CD4-positive, alpha-beta T cell (primary cell): ENCODE results near the gene ABL1. TPM values are rescaled to one million over a fixed set of nuclear protein-coding genes. Genes with fewer than 3 reads are reported as not detected.

Source experiments
- ATAC-seq: fragments of 200-7000 bp; cut with Tn5 transposase; one replicate; pipeline ENCODE4 v1.10.0; 2022; ENCODE audit warnings: mild to moderate bottlenecking; ENCODE audit not compliant: poor library complexity
- CTCF ChIA-PET: fragments of 350-600 bp; sonication (Branson Sonifier 250); formaldehyde crosslinking; loops from one replicate; lab custom pipeline; 2021; ENCODE audit warnings: antibody characterized with exemption, inconsistent platforms; lab: Charles Lee
- POLR2A ChIA-PET: fragments of 350-600 bp; sonication (Branson Sonifier 250); formaldehyde crosslinking; loops from one replicate; lab custom pipeline; 2021; ENCODE audit warnings: antibody characterized with exemption, inconsistent platforms; lab: Charles Lee
- DNase-seq, 14 experiments: peaks; one replicate each; pipeline ENCODE4 v3.0.0-alpha.2; 2013 to 2020; ENCODE audit warnings: mixed read lengths in 2 of 14
- H3K27ac ChIP-seq, 2 donors: one replicate each; pipeline versions ENCODE4 v1.5.1 to v1.7.0; 2013; ENCODE audit warnings: low read length in 2 of 2, low read depth in 1 of 2, mild to moderate bottlenecking in 1 of 2
- H3K27me3 ChIP-seq, 2 experiments: 1 replicate in 1 of 2; 2 replicates in 1 of 2; pipeline versions ENCODE4 v1.6.1 to v1.7.0; 2013; ENCODE audit warnings: low read length in 2 of 2, control low read depth in 1 of 2, mild to moderate bottlenecking in 1 of 2, moderate library complexity in 1 of 2; ENCODE audit not compliant: insufficient read depth in 2 of 2, control insufficient read depth in 1 of 2
- H3K36me3 ChIP-seq: one replicate; pipeline ENCODE4 v1.6.1; 2013; ENCODE audit warnings: low read length, control low read depth; ENCODE audit not compliant: insufficient read depth
- H3K4me1 ChIP-seq: one replicate; pipeline ENCODE4 v1.6.1; 2013; ENCODE audit warnings: low read length, control low read depth; ENCODE audit not compliant: insufficient read depth
- H3K4me3 ChIP-seq: one replicate; pipeline ENCODE4 v1.5.1; 2013; ENCODE audit warnings: mild to moderate bottlenecking, low read length, moderate library complexity
- H3K9me3 ChIP-seq, 2 experiments: 1 replicate in 1 of 2; 2 replicates in 1 of 2; pipeline versions ENCODE4 v1.6.1 to v1.7.0; 2013; ENCODE audit warnings: low read length in 2 of 2, mild to moderate bottlenecking in 2 of 2, control low read depth in 1 of 2, moderate library complexity in 1 of 2; ENCODE audit not compliant: control insufficient read depth in 1 of 2, insufficient read depth in 1 of 2
- H3K27ac Mint-ChIP-seq: one replicate; pipeline ENCODE4 v1.8.0; 2020; ENCODE audit warnings: mixed read lengths
- H3K27me3 Mint-ChIP-seq: one replicate; pipeline ENCODE4 v1.8.0; 2021; ENCODE audit warnings: mixed read lengths
- H3K36me3 Mint-ChIP-seq: one replicate; pipeline ENCODE4 v1.8.0; 2021; ENCODE audit warnings: low read depth, mixed read lengths
- H3K4me1 Mint-ChIP-seq: one replicate; pipeline ENCODE4 v1.8.0; 2021; ENCODE audit warnings: low read depth, mixed read lengths
- H3K4me3 Mint-ChIP-seq: one replicate; pipeline ENCODE4 v1.8.0; 2020; ENCODE audit warnings: mild to moderate bottlenecking, mixed read lengths
- H3K9me3 Mint-ChIP-seq: one replicate; pipeline ENCODE4 v1.8.0; 2020; ENCODE audit warnings: mixed read lengths
- intact Hi-C, 2 experiments: fragments of 100-400 bp; cut with DNase I in 1 of 2; cut with micrococcal nuclease in 1 of 2; formaldehyde crosslinking; loops; one replicate each; pipeline versions ENCODE4 v1.15.1 to v1.9.0; 2023 to 2025; cut with DNase I, micrococcal nuclease
- total RNA-seq, 174 experiments: library from RNA in 2 of 174; stranded (reverse) in 2 of 174; gene quantifications; one replicate each; pipeline ENCODE4 v1.2.3 and lab custom pipeline; 2021 to 2026
- TF ChIP-seq, protein P1 (sequence below): fragments of 200-600 bp; IDR thresholded peaks from one replicate; pipeline ENCODE4 v1.8.0; 2022; ENCODE audit warnings: antibody characterized with exemption, mild to moderate bottlenecking

The ABL1 gene
- total RNA-seq, 2 experiments from 2014 or later = 29.8 to 33.7 TPM

DNA sequence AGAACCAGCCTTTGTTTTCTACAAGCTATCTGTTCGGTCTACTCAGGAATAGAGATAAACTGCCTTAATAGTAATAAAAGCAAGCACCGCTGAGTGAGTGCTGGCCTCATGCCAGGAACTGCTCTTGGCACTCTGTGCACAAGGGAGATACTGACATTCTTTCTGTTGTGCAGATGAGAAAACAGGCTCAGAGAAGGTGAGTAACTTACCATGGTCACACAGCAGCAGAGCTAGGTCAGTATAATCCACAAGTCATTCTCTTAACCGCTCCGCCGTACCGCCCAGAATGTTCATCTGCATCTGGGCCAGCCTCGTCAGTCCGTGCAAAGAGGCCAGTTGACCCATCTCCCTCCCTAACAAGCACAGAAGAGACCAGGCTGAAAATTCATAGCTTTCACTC lies 34.2 kb downstream of the ABL1 start:
- H3K4me1 Mint-ChIP-seq = peaks cover 5% of the 10 kb centered on the region
- no peak overlapping the region for H3K27ac ChIP-seq
- H3K27me3 Mint-ChIP-seq = no peaks in the 10 kb centered on the region
- H3K9me3 Mint-ChIP-seq = no peaks in the 10 kb centered on the region
- CTCF ChIA-PET = interaction anchor here (1.7 kb wide), 1 partner anchor 177 kb away, joined by 6 read pairs; no protein-coding TSS in a partner anchor
- no peak overlapping the region for H3K4me3 ChIP-seq
- no peaks in the 10 kb centered on the region for H3K27me3 ChIP-seq
- H3K9me3 ChIP-seq = no peaks in the 10 kb centered on the region
- H3K4me1 ChIP-seq = no peaks in the 10 kb centered on the region
- peaks cover 59% of the 10 kb centered on the region for H3K36me3 Mint-ChIP-seq
- H3K27ac Mint-ChIP-seq = no peak overlapping the region
- TF ChIP-seq, protein P1, sequence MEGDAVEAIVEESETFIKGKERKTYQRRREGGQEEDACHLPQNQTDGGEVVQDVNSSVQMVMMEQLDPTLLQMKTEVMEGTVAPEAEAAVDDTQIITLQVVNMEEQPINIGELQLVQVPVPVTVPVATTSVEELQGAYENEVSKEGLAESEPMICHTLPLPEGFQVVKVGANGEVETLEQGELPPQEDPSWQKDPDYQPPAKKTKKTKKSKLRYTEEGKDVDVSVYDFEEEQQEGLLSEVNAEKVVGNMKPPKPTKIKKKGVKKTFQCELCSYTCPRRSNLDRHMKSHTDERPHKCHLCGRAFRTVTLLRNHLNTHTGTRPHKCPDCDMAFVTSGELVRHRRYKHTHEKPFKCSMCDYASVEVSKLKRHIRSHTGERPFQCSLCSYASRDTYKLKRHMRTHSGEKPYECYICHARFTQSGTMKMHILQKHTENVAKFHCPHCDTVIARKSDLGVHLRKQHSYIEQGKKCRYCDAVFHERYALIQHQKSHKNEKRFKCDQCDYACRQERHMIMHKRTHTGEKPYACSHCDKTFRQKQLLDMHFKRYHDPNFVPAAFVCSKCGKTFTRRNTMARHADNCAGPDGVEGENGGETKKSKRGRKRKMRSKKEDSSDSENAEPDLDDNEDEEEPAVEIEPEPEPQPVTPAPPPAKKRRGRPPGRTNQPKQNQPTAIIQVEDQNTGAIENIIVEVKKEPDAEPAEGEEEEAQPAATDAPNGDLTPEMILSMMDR = no peak
- H3K36me3 ChIP-seq = peaks cover 32% of the 10 kb centered on the region
- POLR2A ChIA-PET = interaction anchor here (0.7 kb wide), 1 partner anchor 79 kb away, joined by 3 read pairs; no protein-coding TSS in a partner anchor
- ATAC-seq (no peak), DNase-seq (no peak)
- intact Hi-C loops = no loop called here
- H3K4me3 Mint-ChIP-seq = no peak overlapping the region

DNA sequence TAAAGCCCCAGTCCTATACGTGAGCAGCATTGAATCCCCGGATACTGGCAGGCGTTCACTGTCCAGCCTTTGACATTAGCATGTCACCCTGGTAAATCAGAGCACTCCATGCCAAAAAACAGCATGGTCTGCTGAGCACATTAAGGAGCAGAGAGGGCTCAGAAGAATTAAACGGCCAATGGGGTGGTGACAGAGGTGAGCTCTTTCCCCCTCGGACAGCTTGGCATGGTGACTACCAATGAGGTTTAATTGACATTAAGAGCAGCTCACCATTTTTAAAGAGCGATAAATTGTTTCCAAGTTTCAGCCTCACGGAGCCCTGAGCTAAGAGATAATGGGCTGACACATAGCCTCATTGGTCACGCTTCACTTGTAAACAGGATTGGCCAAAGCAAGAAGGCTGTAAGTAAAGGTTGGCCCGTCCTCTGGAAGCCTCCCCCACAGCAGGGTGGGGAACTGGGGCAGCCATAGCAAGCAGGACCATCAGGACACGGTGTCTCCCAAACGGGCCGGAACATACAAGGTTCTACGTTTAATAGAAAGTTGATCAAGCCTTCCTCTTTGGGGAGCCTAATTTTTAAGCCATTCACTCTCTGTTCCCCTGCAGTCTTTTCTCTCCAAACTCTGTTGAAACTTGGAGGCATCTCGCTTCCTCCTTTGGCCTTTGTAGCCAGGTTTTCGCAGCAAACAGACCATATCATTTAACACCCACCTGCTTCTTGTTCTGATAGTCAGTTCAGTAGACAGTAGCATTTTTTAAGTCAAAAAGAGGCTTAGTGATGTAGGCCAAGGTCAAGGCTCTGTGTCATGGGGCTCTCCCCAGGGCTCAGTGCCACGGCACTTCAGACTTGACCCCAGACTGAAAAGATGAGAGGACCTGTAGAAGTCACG lies 35.7 kb downstream of the ABL1 start:
- Mint-ChIP-seq H3K9me3 (no peaks in the 10 kb centered on the region), H3K27me3 (no peaks in the 10 kb centered on the region), H3K4me1 (peaks cover 5% of the 10 kb centered on the region), H3K4me3 (no peak overlapping the region), H3K36me3 (peaks cover 67% of the 10 kb centered on the region), H3K27ac (no peak overlapping the region)
- no peak overlapping the region for H3K4me3 ChIP-seq
- H3K9me3 ChIP-seq = no peaks in the 10 kb centered on the region
- DNase-seq = no peak
- ATAC-seq = no peak
- intact Hi-C loops = no loop called here
- ChIA-PET POLR2A (no interaction called here), CTCF (interaction anchor here (1.7 kb wide), 1 partner anchor 175 kb away, joined by 6 read pairs; no protein-coding TSS in a partner anchor)
- H3K27ac ChIP-seq = no peak overlapping the region
- no peaks in the 10 kb centered on the region for H3K4me1 ChIP-seq
- TF ChIP-seq, protein P1 = no peak
- H3K27me3 ChIP-seq = no peaks in the 10 kb centered on the region
- H3K36me3 ChIP-seq = peaks cover 40% of the 10 kb centered on the region

DNA sequence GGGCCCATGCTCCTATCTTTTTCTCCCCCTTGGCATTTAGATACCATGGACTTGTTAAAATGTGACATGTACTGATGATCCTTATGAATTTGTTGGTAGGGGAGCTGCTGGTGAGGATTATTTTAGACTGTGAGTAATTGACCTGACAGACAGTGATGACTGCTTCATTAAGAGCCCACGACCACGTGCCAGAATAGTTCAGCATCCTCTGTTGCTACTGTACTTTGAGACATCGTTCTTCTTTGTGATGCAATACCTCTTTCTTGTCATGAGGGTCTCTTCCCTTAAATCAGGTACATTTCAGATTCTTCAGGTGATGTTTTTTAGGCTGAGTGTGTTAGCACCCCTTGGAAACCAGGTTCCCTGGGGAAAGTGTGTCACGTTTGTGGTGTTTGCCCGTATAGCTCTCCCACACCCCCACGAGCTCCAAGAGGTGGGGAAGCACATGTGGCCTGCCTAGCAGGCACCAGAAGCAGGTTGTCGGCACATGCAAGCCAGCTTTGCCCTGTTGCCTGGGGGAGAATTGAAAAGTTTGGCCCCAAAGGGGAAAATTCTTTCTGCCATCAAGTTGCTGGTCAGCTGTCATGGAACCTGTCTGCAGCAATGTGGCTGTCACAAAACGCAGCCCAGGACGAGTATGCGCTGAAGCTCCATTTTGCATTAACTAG lies 36.5 kb downstream of the ABL1 start:
- Histone ChIP-seq H3K27me3 (no peaks in the 10 kb centered on the region), H3K4me1 (no peaks in the 10 kb centered on the region), H3K4me3 (no peak overlapping the region), H3K36me3 (peaks cover 40% of the 10 kb centered on the region), H3K9me3 (no peaks in the 10 kb centered on the region), H3K27ac (no peak overlapping the region)
- TF ChIP-seq, protein P1 = no peak
- peaks cover 68% of the 10 kb centered on the region for H3K36me3 Mint-ChIP-seq
- no peak overlapping the region for H3K27ac Mint-ChIP-seq
- no peaks in the 10 kb centered on the region for H3K27me3 Mint-ChIP-seq
- CTCF ChIA-PET = no interaction called here
- no peaks in the 10 kb centered on the region for H3K9me3 Mint-ChIP-seq
- intact Hi-C loops = no loop called here
- no peak for ATAC-seq
- no peak overlapping the region for H3K4me3 Mint-ChIP-seq
- no peak for DNase-seq
- H3K4me1 Mint-ChIP-seq = peaks cover under 1% of the 10 kb centered on the region
- POLR2A ChIA-PET = no interaction called here
